Activated T-helper 1 cell treated with anti-CD3 and anti-CD28 coated beads, Interleukin-12 subunit alpha, Interleukin-12 subunit beta, Interleukin-2, Interleukin-4 antibody, amounts not matched to agents 30 ng/mL and 10 ng/mL and 1 ng/mL, durations not matched to agents 14 hours and 24 hours and 36 hours (primary cell): ENCODE data around the gene HTR6. TPM values are rescaled to one million over a fixed set of nuclear protein-coding genes. Genes with fewer than 3 reads are reported as not detected.

Experiments
- DNase-seq: peaks from one replicate; pipeline ENCODE4 v3.0.0; 2021; ENCODE audit warnings: low spot score
- H3K27ac Mint-ChIP-seq: one replicate; pipeline ENCODE4 v1.8.0; 2021; ENCODE audit warnings: mild to moderate bottlenecking, mixed read lengths
- H3K27me3 Mint-ChIP-seq: one replicate; pipeline ENCODE4 v1.8.0; 2022; ENCODE audit warnings: mild to moderate bottlenecking, moderate library complexity, mixed read lengths; ENCODE audit not compliant: insufficient read depth
- H3K36me3 Mint-ChIP-seq: one replicate; pipeline ENCODE4 v1.8.0; 2021; ENCODE audit warnings: low read depth, mixed read lengths
- H3K4me1 Mint-ChIP-seq: one replicate; pipeline ENCODE4 v1.8.0; 2021; ENCODE audit warnings: low read depth, mixed read lengths
- H3K4me3 Mint-ChIP-seq: one replicate; pipeline ENCODE4 v1.8.0; 2021; ENCODE audit warnings: mild to moderate bottlenecking, moderate library complexity, mixed read lengths
- H3K9me3 Mint-ChIP-seq: one replicate; pipeline ENCODE4 v1.8.0; 2021; ENCODE audit warnings: mixed read lengths
- intact Hi-C: fragments of 100-400 bp; cut with micrococcal nuclease; formaldehyde crosslinking; loops from one replicate; pipeline ENCODE4 v1.15.1; 2024
- total RNA-seq: library from RNA; stranded (reverse); gene quantifications from 2 replicates; pipeline ENCODE4 v1.2.3, GENCODE V29; 2022

HTR6 gene
- total RNA-seq, 1 donor from 2014 or later, result not detected

GRCh38 chr1:19730232-19730631 is 65.6 kb downstream of the HTR6 start:
- DNase-seq, result no peak
- no peak overlapping the region for H3K4me3 Mint-ChIP-seq
- H3K4me1 Mint-ChIP-seq, result no peaks in the 10 kb centered on the region
- H3K36me3 Mint-ChIP-seq, result peaks cover 15% of the 10 kb centered on the region
- no peaks in the 10 kb centered on the region for H3K27me3 Mint-ChIP-seq
- H3K9me3 Mint-ChIP-seq, result peaks cover 14% of the 10 kb centered on the region
- intact Hi-C loops, result no loop called here
- no peak overlapping the region for H3K27ac Mint-ChIP-seq

Other genes starting within 250 kb of the HTR6 start
- gene CAPZB, start 179.3 kb upstream of the HTR6 start, total RNA-seq, result 317 and 323 TPM in 2 replicates
- gene NBL1, start 20.6 kb upstream of the HTR6 start, total RNA-seq, result 53.0 and 55.5 TPM in 2 replicates
- gene TMCO4, start 135.0 kb downstream of the HTR6 start, total RNA-seq, result 14.0 and 15.1 TPM in 2 replicates
- gene RNF186, start 150.4 kb downstream of the HTR6 start, total RNA-seq, result not detected in 2 replicates
- gene OTUD3, start 217.5 kb downstream of the HTR6 start, total RNA-seq, result 10.2 and 16.1 TPM in 2 replicates